Amniotic epithelial cell (primary cell): ENCODE results near the gene CLEC16A.

Source experiments
- DNase-seq: peaks from one replicate; pipeline ENCODE4 v3.0.0-alpha.2; 2010; ENCODE audit warnings: low read depth

The CLEC16A gene

GRCh38 chr16:10968498-10968897 lies 24.1 kb downstream of the CLEC16A start:
- DNase-seq, result no peak

- no peak for DNase-seq
Observed at GRCh38 chr16:10969615-10970014, 25.3 kb downstream of the CLEC16A start.

- no peak for DNase-seq
Observed at GRCh38 chr16:10970065-10970464, 25.7 kb downstream of the CLEC16A start.

GRCh38 chr16:10971560-10971961 lies 27.2 kb downstream of the CLEC16A start:
- peak; percentile 69 for DNase-seq

GRCh38 chr16:10972108-10972818 lies 27.9 kb downstream of the CLEC16A start:
- no peak for DNase-seq

GRCh38 chr16:10972819-10973464 lies 28.6 kb downstream of the CLEC16A start:
- no peak for DNase-seq

- no peak for DNase-seq
Observed at GRCh38 chr16:10976634-10977033, 32.3 kb downstream of the CLEC16A start.

GRCh38 chr16:10978124-10978523 lies 33.8 kb downstream of the CLEC16A start:
- DNase-seq, result no peak

DNA sequence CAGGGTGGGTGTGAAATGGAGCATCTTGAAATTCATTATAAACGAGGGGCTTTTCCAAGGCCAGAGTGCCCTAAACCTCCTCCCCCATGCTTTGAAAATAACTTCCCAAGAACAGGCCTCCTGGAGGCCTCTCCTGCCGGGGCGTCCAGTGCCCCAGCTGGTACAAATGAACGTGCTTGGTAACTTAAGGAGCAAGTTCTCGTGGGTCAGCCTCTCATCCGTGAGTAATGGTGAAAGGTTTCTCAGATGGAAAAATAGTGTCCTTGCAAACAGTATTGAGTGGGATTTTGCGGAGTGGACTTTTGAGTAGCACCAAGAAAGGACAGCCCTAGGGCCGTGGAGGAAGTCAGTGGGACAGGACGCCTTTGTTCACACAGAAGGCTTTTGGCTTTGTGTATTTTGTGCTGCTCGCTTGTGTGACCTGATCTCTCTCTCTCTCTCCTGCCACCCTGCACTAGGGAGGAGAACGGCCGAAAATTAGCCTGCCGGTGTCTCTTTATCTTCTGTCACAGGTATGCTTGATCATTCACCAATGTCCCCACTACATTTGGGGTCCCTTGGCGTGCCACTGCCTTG lies 34.6 kb downstream of the CLEC16A start:
- no peak for DNase-seq

- DNase-seq, result peak; percentile 52
Observed at GRCh38 chr16:10979717-10980601, 35.6 kb downstream of the CLEC16A start.

DNA sequence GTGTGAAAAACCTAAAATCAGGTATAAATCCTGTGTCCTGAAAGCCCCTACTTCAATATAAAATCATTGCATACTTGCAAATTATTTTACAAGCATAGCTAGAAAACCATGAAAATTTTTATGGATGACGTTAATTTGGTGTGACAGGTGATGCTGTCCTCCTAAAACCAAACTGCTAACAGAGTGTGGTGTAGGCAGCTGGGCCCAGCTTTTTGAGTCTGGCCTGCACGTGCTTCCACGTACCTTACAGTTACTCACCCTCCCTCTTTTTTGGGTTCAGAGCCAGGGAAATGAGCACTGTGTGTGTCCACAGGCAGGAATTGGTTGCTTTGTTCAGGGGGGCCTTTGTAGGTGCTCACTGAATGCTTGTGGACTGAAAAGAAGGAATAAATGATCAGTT lies 36.4 kb downstream of the CLEC16A start:
- no peak for DNase-seq

DNA sequence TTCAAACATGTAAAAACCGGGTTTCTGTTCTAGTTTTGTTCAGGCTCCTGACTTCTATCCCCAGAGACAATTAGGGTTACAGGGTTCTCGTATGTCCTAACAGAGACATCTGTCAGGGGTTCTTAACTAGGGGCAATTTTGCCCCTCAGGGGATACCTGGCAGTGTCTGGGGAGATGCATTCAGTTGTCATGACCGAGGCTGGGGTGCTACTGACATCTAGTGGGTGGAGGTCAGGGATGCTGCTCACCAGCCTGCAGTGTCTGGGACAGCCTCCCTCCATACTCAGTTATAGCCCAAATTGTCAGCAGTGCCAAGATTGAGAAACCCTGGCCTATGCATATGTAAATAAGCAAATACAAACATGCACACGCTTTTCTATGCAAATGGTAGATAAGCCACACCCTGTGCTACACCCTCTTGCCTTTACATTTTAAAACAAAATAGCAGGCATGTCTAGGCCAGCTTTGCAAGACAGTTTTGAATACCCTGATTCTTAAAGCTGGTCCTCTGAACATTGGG lies 37.4 kb downstream of the CLEC16A start:
- DNase-seq, result no peak

GRCh38 chr16:10982465-10983150 lies 38.2 kb downstream of the CLEC16A start:
- no peak for DNase-seq

- no peak for DNase-seq
Observed at GRCh38 chr16:10983159-10983558, 38.8 kb downstream of the CLEC16A start.

DNA sequence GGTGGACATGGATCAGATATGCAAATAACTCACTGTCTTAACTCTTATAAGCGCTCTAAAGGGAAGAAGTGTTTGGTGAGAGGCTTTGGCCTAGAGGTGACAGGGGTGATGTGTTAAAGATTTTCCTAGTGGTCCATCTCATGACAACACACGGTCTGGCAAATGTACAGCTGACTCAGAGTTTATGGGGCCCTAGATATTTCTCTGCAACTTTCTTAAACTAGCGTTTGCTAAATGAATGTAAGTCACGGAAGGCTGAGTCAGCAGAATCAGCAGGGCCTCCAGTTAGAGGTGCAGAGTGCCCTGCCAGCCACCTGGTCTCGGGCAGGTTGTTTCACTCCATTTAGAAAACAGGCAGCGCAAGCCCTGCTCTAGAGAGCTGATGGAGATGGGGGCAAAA lies 40.1 kb downstream of the CLEC16A start:
- peak; percentile 75 for DNase-seq

DNA sequence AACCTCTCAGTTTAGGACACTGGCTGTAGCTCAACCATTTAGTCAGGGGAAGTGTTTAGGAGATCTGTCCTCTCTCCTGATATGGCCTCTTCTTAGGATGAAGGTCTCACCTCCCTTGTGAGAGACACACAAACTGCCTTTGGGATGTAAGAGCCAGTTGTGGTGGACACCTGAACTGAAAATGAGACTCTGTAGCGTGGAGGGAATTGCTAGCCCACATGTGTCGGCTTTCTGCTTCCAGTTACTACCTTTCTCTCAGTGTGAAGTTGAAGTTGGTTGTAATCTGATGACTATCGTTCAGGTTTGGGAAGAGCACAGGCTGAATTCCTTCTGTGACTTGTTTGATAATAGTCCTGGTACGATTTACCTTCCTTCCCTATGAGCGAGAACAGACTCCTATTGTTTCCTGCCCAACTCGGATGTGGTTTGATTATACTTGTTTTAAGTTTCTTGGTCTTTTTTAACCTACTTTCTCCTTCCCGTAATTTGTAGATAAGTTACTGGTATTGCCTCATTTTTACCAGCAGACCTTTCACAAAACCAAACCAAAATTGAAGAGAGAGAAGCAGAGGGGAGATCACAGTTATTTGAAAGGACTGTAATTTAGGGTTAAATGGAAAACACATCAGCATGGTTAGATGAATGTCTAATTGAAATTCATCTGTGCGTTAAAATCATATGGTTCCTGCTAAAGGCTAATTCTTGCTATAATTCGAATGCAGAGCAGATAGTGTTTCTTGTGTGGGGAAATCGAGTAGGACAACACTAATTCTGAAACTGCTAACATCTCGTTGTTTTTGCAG lies 43.2 kb downstream of the CLEC16A start:
- no peak for DNase-seq

DNA sequence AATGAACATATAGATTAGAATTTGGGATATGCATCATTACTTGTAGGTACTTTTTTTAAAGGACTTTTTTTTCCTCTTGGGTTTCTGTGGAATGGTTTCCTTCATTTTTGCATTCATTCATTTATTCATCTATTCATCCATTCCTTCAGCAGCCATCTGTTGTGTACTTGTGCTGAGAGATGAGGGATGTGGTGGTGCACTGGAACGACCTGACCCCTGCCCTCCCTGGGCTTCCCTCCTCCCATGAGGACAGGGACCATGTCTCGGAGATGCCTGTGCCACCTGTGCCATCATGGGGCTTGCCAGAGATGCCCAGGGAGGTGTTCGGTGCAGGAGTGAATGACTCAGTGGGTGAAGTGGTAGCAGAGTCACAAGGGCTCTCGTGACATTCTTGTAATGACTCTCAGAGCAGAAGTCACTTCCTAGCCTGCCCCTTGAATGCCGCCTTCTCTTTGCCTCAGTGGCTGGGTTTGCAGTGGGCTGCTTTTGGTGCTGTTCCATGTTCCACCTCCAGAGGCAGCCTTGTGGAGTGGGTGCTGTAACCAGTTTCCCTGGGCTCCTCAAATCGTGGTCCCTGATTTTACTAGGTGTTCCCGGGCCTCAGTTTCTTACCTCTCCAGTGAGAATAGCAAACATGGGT lies 43.9 kb downstream of the CLEC16A start:
- DNase-seq, result no peak

DNA sequence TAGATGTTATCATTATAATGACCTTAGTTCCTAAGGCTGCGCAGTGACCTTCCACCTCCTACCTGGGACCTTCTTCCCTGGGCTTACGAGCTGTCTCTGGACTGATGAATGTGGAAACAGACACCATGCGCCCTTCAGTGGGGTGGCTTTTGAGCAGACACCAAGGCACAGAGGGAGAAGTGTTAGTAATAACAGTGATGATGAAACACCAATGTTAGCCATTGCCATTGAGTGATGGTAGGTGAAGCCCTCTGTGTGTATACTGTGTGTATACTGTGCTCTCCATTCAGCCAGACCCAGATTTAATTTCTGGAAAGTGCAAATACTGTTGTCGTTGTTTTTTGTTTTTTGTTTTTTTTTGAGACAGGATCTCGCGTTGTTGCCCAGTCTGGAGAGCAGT lies 44.5 kb downstream of the CLEC16A start:
- peak; percentile 9 for DNase-seq

DNA sequence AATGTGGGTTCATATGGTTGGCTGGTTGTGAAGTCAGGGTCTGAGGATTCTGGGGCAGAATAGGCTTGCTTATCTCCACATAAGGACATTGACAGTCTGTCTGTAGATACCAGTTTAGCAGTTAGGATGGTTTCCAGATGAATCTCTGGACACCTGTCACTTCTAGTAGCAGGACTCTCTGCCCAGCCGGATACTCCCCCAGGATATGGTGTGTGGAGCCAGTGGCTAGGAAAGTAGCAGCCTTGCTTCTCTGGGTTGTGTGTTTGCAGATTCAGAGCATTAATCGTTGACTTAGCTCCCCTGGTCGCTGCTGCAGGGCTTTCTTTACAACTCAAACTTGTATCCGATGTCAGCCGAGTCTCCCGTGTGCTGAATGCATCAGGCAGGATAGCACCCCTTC lies 45.2 kb downstream of the CLEC16A start:
- DNase-seq, result no peak

- no peak for DNase-seq
Observed at GRCh38 chr16:10990378-10990777, 46.0 kb downstream of the CLEC16A start.
